Immature natural killer cell (primary cell): Measurements from ENCODE around the gene COX17. TPM values are rescaled to one million over a fixed set of nuclear protein-coding genes. Genes with fewer than 3 reads are reported as not detected.

Experiments
- DNase-seq, 3 donors: peaks; one replicate each; pipeline ENCODE4 v3.0.0; 2022; ENCODE audit warnings: mixed read lengths in 1 of 3
- H3K27ac Mint-ChIP-seq, 6 donors: one replicate each; pipeline ENCODE4 v1.8.0; 2020; ENCODE audit warnings: mixed read lengths in 6 of 6, mild to moderate bottlenecking in 5 of 6, inconsistent platforms in 4 of 6, moderate library complexity in 3 of 6
- H3K27me3 Mint-ChIP-seq, 3 donors: one replicate each; pipeline ENCODE4 v1.8.0; 2020 to 2021; ENCODE audit warnings: low read depth in 3 of 3, mild to moderate bottlenecking in 3 of 3, mixed read lengths in 3 of 3, moderate library complexity in 3 of 3, inconsistent platforms in 1 of 3
- H3K36me3 Mint-ChIP-seq, 3 donors: one replicate each; pipeline ENCODE4 v1.8.0; 2020; ENCODE audit warnings: mixed read lengths in 3 of 3, inconsistent platforms in 2 of 3, mild to moderate bottlenecking in 2 of 3
- H3K4me1 Mint-ChIP-seq, 2 donors: one replicate each; pipeline ENCODE4 v1.8.0; 2020; ENCODE audit warnings: inconsistent platforms in 2 of 2, mild to moderate bottlenecking in 2 of 2, mixed read lengths in 2 of 2, moderate library complexity in 1 of 2
- H3K4me3 Mint-ChIP-seq, 5 donors: one replicate each; pipeline ENCODE4 v1.8.0; 2020; ENCODE audit warnings: mild to moderate bottlenecking in 5 of 5, mixed read lengths in 5 of 5, inconsistent platforms in 3 of 5, moderate library complexity in 3 of 5
- H3K9me3 Mint-ChIP-seq, 6 donors: one replicate each; pipeline ENCODE4 v1.8.0; 2020; ENCODE audit warnings: mild to moderate bottlenecking in 6 of 6, mixed read lengths in 6 of 6, inconsistent platforms in 4 of 6, moderate library complexity in 3 of 6
- polyA plus RNA-seq, 3 donors: library from polyadenylated mRNA; unstranded; fragments of 300-500 nt; fragmentation: Illumina TruSeq; gene quantifications; one replicate each; pipeline ENCODE4 v1.2.3, GENCODE V29; 2021

Gene COX17, protein sequence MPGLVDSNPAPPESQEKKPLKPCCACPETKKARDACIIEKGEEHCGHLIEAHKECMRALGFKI
- polyA plus RNA-seq: 100 to 1,000 TPM in 2 of 3 donors, 10 to 100 TPM in 1; 65.5 to 112 (median 102) TPM

DNA sequence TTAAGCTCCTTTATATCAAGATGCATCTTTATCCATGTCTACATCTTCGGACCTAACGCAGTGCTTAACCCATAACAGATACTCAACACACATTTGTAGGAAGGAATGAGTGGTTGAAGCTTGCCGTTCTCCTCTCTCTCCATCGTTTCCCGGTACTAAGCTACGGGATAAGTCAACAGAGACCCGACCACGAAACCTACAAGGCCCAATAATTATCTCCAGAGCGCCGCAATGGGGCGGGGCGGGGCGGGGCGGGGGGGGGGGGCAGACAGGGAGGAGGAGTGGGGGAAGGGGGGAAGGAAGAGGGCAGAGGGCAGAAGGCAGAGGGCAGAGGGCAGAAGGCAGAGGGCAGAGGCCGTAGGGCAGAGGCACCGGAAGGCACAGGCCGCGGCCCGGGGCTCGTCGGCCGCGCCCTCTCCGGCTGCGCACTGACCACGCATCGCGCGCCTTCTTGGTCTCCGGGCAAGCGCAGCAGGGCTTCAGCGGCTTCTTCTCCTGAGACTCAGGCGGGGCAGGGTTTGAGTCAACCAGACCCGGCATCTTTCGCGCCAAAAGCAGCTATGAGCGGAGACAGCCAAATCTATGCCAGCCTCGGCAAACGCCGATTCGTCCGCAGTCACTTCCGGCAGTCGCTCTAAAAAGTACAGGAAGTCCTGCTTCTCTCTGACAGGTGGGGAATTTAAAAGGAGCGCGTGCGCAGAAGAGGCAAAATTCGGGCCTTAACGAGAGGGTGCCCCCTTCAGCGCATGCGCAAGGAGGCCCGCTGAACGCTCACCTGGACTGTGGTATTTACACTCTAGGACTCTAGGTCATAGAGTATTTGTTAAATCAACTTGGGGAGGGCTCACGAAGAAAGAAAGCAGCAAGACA lies at the start of gene COX17:
Gene COX17 (minus strand): TSS at position 636 of the 870 bp plus-strand sequence. CDS start 96 bp downstream, at position 540.
- Mint-ChIP-seq H3K4me1 (peaks cover 31 to 45% of the 10 kb centered on the region in 2 donors), H3K27me3 (peaks cover 5 to 8% (median 6%) of the 10 kb centered on the region in 3 donors), H3K36me3 (peaks cover 7 to 11% (median 8%) of the 10 kb centered on the region in 3 donors), H3K27ac (peak within 1 kb of the TSS; percentile 95 to 99 (median 97)), H3K9me3 (no peaks in the 10 kb centered on the region), H3K4me3 (peak within 1 kb of the TSS; percentile 90 to 94 (median 93))
- peak; percentile 94 to 97 (median 95) for DNase-seq

DNA sequence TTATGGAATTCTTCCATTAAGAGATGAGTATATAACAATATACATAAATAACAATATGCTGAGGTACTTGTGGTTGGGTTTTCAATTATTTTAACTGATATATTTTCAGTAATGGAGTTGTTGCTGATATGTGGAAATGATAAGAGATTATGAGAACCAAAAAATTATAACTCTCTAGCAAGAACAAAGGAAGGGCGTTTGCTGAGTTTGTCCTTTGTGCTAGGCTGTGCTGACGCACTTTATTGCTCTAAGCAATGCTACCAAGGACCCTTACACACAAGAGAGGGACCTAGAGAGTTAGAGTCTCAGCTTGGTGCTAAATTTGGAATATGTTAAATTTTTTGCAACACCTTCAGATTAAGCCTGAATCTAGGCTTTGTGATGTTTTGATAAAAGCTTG lies 49.7 kb upstream of the COX17 start:
- no peak overlapping the region for H3K4me3 Mint-ChIP-seq
- DNase-seq: no peak
- H3K36me3 Mint-ChIP-seq: no peaks in the 10 kb centered on the region
- H3K9me3 Mint-ChIP-seq: no peaks in the 10 kb centered on the region
- H3K27ac Mint-ChIP-seq: no peak overlapping the region
- H3K4me1 Mint-ChIP-seq: no peaks in the 10 kb centered on the region
- H3K27me3 Mint-ChIP-seq: peaks cover 0 to 5% (median 0%) of the 10 kb centered on the region in 3 donors

DNA sequence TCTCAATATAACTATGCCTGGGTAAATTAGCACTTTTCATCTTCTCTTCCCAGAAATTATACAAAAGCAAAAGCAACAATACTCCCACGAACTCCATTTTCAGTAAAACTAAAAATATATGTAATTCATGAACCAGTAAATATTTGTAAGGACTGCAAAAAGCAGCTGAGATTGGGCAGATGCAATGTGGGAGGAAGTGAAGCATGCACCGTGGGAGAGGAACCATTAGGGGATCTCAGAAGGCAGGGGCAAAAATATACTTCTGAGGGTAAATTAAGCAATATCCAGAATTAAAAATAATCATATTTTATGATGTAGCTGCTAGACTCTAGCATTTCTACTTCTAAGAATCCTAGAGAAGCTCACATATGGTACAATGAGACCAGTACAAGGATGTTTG lies 45.8 kb upstream of the COX17 start:
- Mint-ChIP-seq H3K36me3 (no peaks in the 10 kb centered on the region), H3K27me3 (peaks cover 3 to 5% (median 4%) of the 10 kb centered on the region in 3 donors)
- no peak for DNase-seq

DNA sequence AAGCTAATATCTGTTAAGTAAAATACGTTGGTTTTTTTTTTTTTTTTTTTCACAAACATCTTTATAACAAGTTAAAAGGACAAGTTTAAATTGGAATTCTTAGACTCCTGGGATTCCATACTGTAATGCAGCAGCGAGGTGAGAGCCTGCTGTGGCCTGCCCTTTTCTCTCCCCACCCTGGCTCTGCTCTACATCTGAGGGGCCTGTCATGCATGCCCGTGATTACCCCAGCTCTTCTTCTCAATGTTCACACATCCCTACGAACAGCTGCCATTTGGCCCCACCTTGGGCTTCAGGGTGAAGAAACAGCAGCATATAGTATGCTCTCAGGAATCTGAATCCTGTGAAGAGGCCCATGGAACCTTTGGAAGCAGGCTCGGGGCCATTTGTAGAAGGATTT lies 40.3 kb upstream of the COX17 start:
- Mint-ChIP-seq H3K9me3 (no peaks in the 10 kb centered on the region), H3K4me3 (no peak overlapping the region), H3K36me3 (no peaks in the 10 kb centered on the region)

More for the DNA sequence above, 45.8 kb upstream of the COX17 start:
- Mint-ChIP-seq H3K4me3 (no peak overlapping the region), H3K4me1 (no peaks in the 10 kb centered on the region), H3K9me3 (no peaks in the 10 kb centered on the region), H3K27ac (no peak overlapping the region)

GRCh38 chr3:119716998-119717397 lies 39.8 kb upstream of the COX17 start:
- Mint-ChIP-seq H3K36me3 (no peaks in the 10 kb centered on the region), H3K4me1 (no peaks in the 10 kb centered on the region), H3K4me3 (no peak overlapping the region), H3K27me3 (peaks cover 4 to 5% (median 4%) of the 10 kb centered on the region in 3 donors), H3K9me3 (no peaks in the 10 kb centered on the region), H3K27ac (no peak overlapping the region)
- DNase-seq: no peak

More for the DNA sequence above, 40.3 kb upstream of the COX17 start:
- Mint-ChIP-seq H3K27me3 (peaks cover 4 to 5% (median 4%) of the 10 kb centered on the region in 3 donors), H3K27ac (no peak overlapping the region), H3K4me1 (no peaks in the 10 kb centered on the region)
- no peak for DNase-seq

DNA sequence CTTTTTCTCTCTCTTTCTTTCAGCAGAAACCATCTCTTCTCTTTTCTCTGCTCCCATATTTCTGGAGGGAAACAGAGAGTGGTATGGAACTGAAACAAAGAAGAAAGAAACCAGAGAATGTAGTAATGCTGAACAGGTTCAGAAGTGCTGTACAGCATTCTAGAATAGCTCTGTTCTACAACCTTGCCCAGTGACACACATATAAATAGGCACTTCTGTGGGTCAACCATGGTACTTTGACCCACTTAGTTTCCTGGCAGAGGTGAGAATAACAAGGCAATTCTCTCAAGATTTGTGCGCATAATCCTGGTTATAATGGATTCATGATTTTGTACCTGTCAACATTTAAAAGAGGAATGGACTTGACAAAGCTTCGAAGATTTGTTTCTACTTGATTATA lies 37.9 kb upstream of the COX17 start:
- Mint-ChIP-seq H3K27me3 (peaks cover 0 to 4% (median 1%) of the 10 kb centered on the region in 3 donors), H3K36me3 (no peaks in the 10 kb centered on the region), H3K9me3 (no peaks in the 10 kb centered on the region), H3K4me3 (no peak overlapping the region), H3K27ac (no peak overlapping the region), H3K4me1 (no peaks in the 10 kb centered on the region)
- no peak for DNase-seq

GRCh38 chr3:119703820-119704531 lies 26.8 kb upstream of the COX17 start:
- Mint-ChIP-seq H3K4me3 (peak overlapping the region; percentile 74 to 83 (median 78)), H3K27ac (peak overlapping the region in 4 of 6 donors; percentile 29 to 69 (median 48))
- no peak for DNase-seq

GRCh38 chr3:119702530-119703527 lies 25.6 kb upstream of the COX17 start, which contains the start of gene CFAP91:
TSS of gene CFAP91 (plus strand) at chr3:119703022. CDS start at chr3:119703099, 77 bp downstream.
- H3K4me1 Mint-ChIP-seq: peaks cover 30 to 44% of the 10 kb centered on the region in 2 donors
- peak within 1 kb of the TSS in 5 of 6 donors; percentile 43 to 73 (median 69) for H3K27ac Mint-ChIP-seq
- H3K4me3 Mint-ChIP-seq: peak within 1 kb of the TSS; percentile 74 to 83 (median 78)
- no peaks in the 10 kb centered on the region for H3K9me3 Mint-ChIP-seq
- peaks cover 2 to 4% (median 4%) of the 10 kb centered on the region in 3 donors for H3K27me3 Mint-ChIP-seq
- peak; percentile 84 to 86 (median 84) for DNase-seq
- H3K36me3 Mint-ChIP-seq: no peaks in the 10 kb centered on the region

More at GRCh38 chr3:119703820-119704531, 26.8 kb upstream of the COX17 start:
- Mint-ChIP-seq H3K27me3 (peaks cover 2 to 4% (median 4%) of the 10 kb centered on the region in 3 donors), H3K4me1 (peaks cover 30 to 44% of the 10 kb centered on the region in 2 donors), H3K36me3 (no peaks in the 10 kb centered on the region), H3K9me3 (no peaks in the 10 kb centered on the region)

DNA sequence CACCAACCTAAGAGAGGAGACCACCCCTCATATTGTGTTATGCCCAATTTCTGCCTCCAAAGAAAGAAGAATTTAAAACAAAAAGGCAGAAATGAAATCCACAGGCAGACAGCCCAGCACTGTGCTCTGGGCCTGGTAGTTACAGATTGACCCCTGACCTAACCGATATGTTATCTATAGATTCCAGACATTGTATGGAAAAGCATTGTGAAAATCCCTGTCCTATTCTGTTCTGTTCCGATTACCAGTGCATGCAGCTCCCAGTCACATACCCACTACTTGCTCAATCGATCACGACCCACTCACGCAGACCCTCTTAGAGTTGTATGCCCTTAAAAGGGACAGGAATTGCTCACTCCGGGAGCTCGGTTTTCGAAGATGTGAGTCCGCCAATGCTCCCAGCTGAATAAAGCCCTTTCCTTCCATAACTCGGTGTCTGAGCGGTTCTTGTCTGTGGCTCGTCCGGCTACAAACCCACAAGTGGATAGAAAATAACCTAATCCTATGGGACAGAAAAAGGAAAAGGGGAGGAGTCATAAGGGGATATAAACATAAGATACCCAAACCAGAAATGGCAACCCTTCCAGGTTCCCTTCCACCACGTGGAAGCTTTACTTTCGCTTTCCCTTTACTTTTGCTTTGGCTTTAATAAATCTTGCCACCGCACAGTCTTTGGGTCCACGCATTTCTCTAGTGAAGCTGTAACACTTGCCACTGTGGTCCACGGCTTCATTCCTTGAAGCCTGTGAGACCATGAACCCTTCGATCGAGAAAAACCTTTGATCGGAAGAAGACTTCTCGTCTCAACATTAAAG lies 23.9 kb upstream of the COX17 start:
- H3K27me3 Mint-ChIP-seq: peaks cover 2 to 6% (median 4%) of the 10 kb centered on the region in 3 donors
- H3K4me3 Mint-ChIP-seq: peak overlapping the region in 3 of 5 donors; percentile 22 to 40 (median 34)
- H3K27ac Mint-ChIP-seq: peak overlapping the region in 5 of 6 donors; percentile 6 to 83 (median 38)
- no peak for DNase-seq
- H3K36me3 Mint-ChIP-seq: no peaks in the 10 kb centered on the region
- H3K9me3 Mint-ChIP-seq: no peaks in the 10 kb centered on the region
- peaks cover 30 to 44% of the 10 kb centered on the region in 2 donors for H3K4me1 Mint-ChIP-seq

DNA sequence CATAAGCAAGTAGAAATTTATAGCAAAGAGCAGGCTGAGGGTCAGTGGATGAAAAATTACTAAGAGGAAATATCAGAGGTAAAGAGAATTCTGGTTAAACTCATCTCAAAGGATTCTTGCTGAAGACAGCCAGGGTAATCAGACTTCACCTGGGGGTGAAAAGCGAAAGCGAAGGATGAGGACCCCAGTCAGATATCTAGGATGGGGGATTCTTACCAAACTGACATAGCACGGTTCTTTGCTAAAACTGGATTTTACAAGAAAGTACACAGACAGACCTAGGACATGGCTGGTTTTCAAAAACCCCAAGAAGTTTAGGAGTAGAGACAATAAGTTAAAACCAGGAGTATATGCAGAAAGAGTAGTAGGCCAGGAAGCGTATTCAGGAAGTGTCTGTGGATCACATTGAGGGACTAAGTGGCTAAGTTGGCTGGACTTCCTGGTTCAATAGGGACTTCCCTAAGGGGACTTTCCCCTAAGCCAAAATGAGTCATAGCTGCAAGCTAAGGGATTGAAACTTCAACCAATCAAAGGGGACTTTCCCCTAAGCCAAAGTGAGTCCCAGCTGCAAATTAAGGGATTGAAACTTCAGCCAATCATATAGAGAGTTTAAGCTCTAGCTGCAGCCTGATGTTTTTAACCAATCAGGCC lies 23.2 kb upstream of the COX17 start:
- Mint-ChIP-seq H3K4me1 (peaks cover 30 to 44% of the 10 kb centered on the region in 2 donors), H3K27ac (peak overlapping the region in 5 of 6 donors; percentile 6 to 83 (median 53)), H3K4me3 (peak overlapping the region in 3 of 5 donors; percentile 12 to 45 (median 40)), H3K27me3 (peaks cover 2 to 4% (median 4%) of the 10 kb centered on the region in 3 donors), H3K9me3 (no peaks in the 10 kb centered on the region), H3K36me3 (no peaks in the 10 kb centered on the region)
- DNase-seq: peak; percentile 14 to 35 (median 17)

DNA sequence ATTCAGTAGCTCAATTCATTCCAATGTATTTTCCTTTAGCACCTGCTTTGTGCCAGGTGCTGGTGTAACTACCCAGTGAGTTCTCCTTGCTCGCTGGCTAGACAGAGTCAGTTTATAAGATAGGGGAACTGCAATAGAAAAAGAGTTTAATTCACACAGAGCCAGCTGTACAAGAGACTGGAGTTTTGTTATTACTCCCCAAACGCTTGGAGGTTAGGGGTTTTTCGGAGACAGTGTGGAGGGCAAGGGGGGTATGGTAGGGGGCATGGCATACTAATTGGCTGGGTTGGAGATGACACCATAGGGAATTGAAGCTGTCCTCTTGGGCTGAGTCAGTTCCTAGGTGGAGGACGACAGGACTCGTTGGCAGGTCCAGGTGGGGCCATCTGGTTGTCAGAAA lies 20.2 kb upstream of the COX17 start:
- no peak overlapping the region for H3K27ac Mint-ChIP-seq
- H3K9me3 Mint-ChIP-seq: no peaks in the 10 kb centered on the region
- peaks cover 17 to 25% of the 10 kb centered on the region in 2 donors for H3K4me1 Mint-ChIP-seq
- peaks cover 0 to 4% (median 1%) of the 10 kb centered on the region in 3 donors for H3K27me3 Mint-ChIP-seq
- H3K36me3 Mint-ChIP-seq: no peaks in the 10 kb centered on the region
- no peak for DNase-seq
- H3K4me3 Mint-ChIP-seq: no peak overlapping the region
